ENCODE data around the gene PDPN. TPM values are rescaled to one million over a fixed set of nuclear protein-coding genes. Genes with fewer than 3 reads are reported as not detected.

Gene PDPN
- total and polyA plus RNA-seq, 3 donors from 2014 or later: 6.5 to 14.3 (median 8.7) TPM

GRCh38 chr1:13593511-13594131 is 10.0 kb downstream of the PDPN start:
- H3K27ac ChIP-seq: peak overlapping the region; percentile 44 to 80
- no peak for TF ChIP-seq POLR2A (IDR thresholded peaks at IDR 0.05)
- no peak for TF ChIP-seq CTCF (IDR thresholded peaks at IDR 0.05)
- H3K4me1 ChIP-seq: peaks cover 7% of the 10 kb centered on the region
- no peak overlapping the region for H3K4me3 ChIP-seq
- WGBS, 2 donors: 35 to 42% methylated on average over 10 of the region's 10 CpGs
- intact Hi-C loops (cut with DNase I; ENCODE audit: low total_unique reads): no loop called here
- no peaks in the 10 kb centered on the region for H3K27me3 ChIP-seq
- DNase-seq: peak; percentile 44
- H3K36me3 ChIP-seq (ENCODE audit: low read depth, missing control alignments): no peaks in the 10 kb centered on the region
- H3K9me3 ChIP-seq: no peaks in the 10 kb centered on the region

- intact Hi-C loops (cut with DNase I; ENCODE audit: low total_unique reads): no loop called here
- DNase-seq: no peak
- H3K27me3 ChIP-seq: no peaks in the 10 kb centered on the region
- H3K4me3 ChIP-seq: no peak overlapping the region
- no peaks in the 10 kb centered on the region for H3K9me3 ChIP-seq
- TF ChIP-seq CTCF (IDR thresholded peaks at IDR 0.05) (no peak), POLR2A (IDR thresholded peaks at IDR 0.05) (no peak)
- 87 to 95% methylated on average over 10 of the region's 10 CpGs for WGBS, 2 donors
- peaks cover 7% of the 10 kb centered on the region for H3K4me1 ChIP-seq
- H3K36me3 ChIP-seq (ENCODE audit: low read depth, missing control alignments): no peaks in the 10 kb centered on the region
- no peak overlapping the region for H3K27ac ChIP-seq
Measured at GRCh38 chr1:13595411-13595810, 11.8 kb downstream of the PDPN start.

GRCh38 chr1:13597166-13597565 is 13.5 kb downstream of the PDPN start:
- H3K27me3 ChIP-seq: no peaks in the 10 kb centered on the region
- 72 to 78% methylated on average over 7 of the region's 7 CpGs for WGBS, 2 donors
- DNase-seq: no peak
- TF ChIP-seq POLR2A (IDR thresholded peaks at IDR 0.05): no peak
- TF ChIP-seq CTCF (IDR thresholded peaks at IDR 0.05): no peak
- no peaks in the 10 kb centered on the region for H3K36me3 ChIP-seq (ENCODE audit: low read depth, missing control alignments)
- no peak overlapping the region for H3K27ac ChIP-seq
- no peaks in the 10 kb centered on the region for H3K9me3 ChIP-seq
- no peak overlapping the region for H3K4me3 ChIP-seq
- intact Hi-C loops (cut with DNase I; ENCODE audit: low total_unique reads): no loop called here
- H3K4me1 ChIP-seq: peaks cover 7% of the 10 kb centered on the region

- Histone ChIP-seq H3K36me3 (ENCODE audit: low read depth, missing control alignments) (no peaks in the 10 kb centered on the region), H3K27me3 (no peaks in the 10 kb centered on the region), H3K4me1 (no peaks in the 10 kb centered on the region), H3K4me3 (no peak overlapping the region), H3K27ac (no peak overlapping the region), H3K9me3 (no peaks in the 10 kb centered on the region)
- DNase-seq: no peak
- 77 to 90% methylated on average over 7 of the region's 7 CpGs for WGBS, 2 donors
- intact Hi-C loops (cut with DNase I; ENCODE audit: low total_unique reads): no loop called here
- TF ChIP-seq POLR2A (IDR thresholded peaks at IDR 0.05) (no peak), CTCF (IDR thresholded peaks at IDR 0.05) (no peak)
Measured at GRCh38 chr1:13600762-13601453, 17.3 kb downstream of the PDPN start.

- DNase-seq: no peak
- no peaks in the 10 kb centered on the region for H3K27me3 ChIP-seq
- H3K36me3 ChIP-seq (ENCODE audit: low read depth, missing control alignments): no peaks in the 10 kb centered on the region
- no peaks in the 10 kb centered on the region for H3K4me1 ChIP-seq
- 86 to 94% methylated on average over 5 of the region's 5 CpGs for WGBS, 2 donors
- intact Hi-C loops (cut with DNase I; ENCODE audit: low total_unique reads): no loop called here
- no peaks in the 10 kb centered on the region for H3K9me3 ChIP-seq
- H3K27ac ChIP-seq: no peak overlapping the region
- no peak overlapping the region for H3K4me3 ChIP-seq
- TF ChIP-seq POLR2A (IDR thresholded peaks at IDR 0.05) (no peak), CTCF (IDR thresholded peaks at IDR 0.05) (no peak)
Measured at GRCh38 chr1:13604176-13604575, 20.5 kb downstream of the PDPN start.

Measured in testis (tissue), 3 donors.